Stomach (tissue), 4 donors: Measurements from ENCODE around the gene TCF12.

Experiments
- CTCF ChIP-seq, 7 experiments: fragments of 450-650 bp in 4 of 7; fragments of 200-600 bp in 3 of 7; sonication (generic) in 3 of 7; IDR thresholded peaks; one replicate each; pipeline ENCODE4 v1.5.1; 2016 to 2019; ENCODE audit warnings: antibody characterized with exemption in 7 of 7, control low read depth in 2 of 7, mild to moderate bottlenecking in 1 of 7
- POLR2A ChIP-seq, 4 donors: fragments of 450-650 bp; IDR thresholded peaks; one replicate each; pipeline ENCODE4 v1.6.1; 2016; ENCODE audit warnings: antibody characterized with exemption in 4 of 4, control low read depth in 2 of 4, mild to moderate bottlenecking in 1 of 4, moderate library complexity in 1 of 4
- POLR2AphosphoS5 ChIP-seq, 3 donors: sonication (generic); formaldehyde crosslinking; IDR thresholded peaks; one replicate each; pipeline ENCODE4 v1.6.1; 2016; ENCODE audit warnings: antibody characterized with exemption in 3 of 3

GRCh38 chr15:57235186-57235585 is 316.7 kb downstream of the TCF12 start:
- TF ChIP-seq CTCF (IDR thresholded peaks at IDR 0.05), result no peak
- TF ChIP-seq POLR2A (IDR thresholded peaks at IDR 0.05), result no peak
- no peak for TF ChIP-seq POLR2AphosphoS5 (IDR thresholded peaks at IDR 0.05)
